ENCODE measurements around the gene OR5K4.
"Not testable (repeated sequence)": the region's sequence is repeated elsewhere in the genome, so short reads cannot be mapped to it uniquely, and the experiment has no call there.

Gene OR5K4

GRCh38 chr3:98371853-98372252 is 18.2 kb downstream of the OR5K4 start:
- no peak for DNase-seq

GRCh38 chr3:98372445-98372844 is 18.8 kb downstream of the OR5K4 start:
- no peak for DNase-seq

GRCh38 chr3:98376631-98377030 is 23.0 kb downstream of the OR5K4 start:
- no peak for DNase-seq

GRCh38 chr3:98388147-98388546 is 34.5 kb downstream of the OR5K4 start:
- no peak for DNase-seq

- DNase-seq: no peak
Measured at GRCh38 chr3:98390366-98390765, 36.7 kb downstream of the OR5K4 start, which contains the start of gene OR5K3. TSS of gene OR5K3 (plus strand) at chr3:98390666. CDS start at chr3:98390666, 0 bp downstream.

- no peak for DNase-seq
Measured at GRCh38 chr3:98395101-98395500, 41.4 kb downstream of the OR5K4 start.

- not testable (repeated sequence) for DNase-seq
Measured at GRCh38 chr3:98396482-98396881, 42.8 kb downstream of the OR5K4 start.

- DNase-seq: no peak
Measured at GRCh38 chr3:98398513-98398912, 44.9 kb downstream of the OR5K4 start.

GRCh38 chr3:98402507-98402906 is 48.9 kb downstream of the OR5K4 start:
- DNase-seq: no peak

GRCh38 chr3:98404010-98404409 is 50.4 kb downstream of the OR5K4 start:
- DNase-seq: no peak

All from activated gamma-delta T cell treated with Interleukin-2 at 50 U/mL for 16 hours (primary cell).